ENCODE data around the gene TMEM186. TPM values are rescaled to one million over a fixed set of nuclear protein-coding genes. Genes with fewer than 3 reads are reported as not detected.
"Not testable (repeated sequence)": the region's sequence is repeated elsewhere in the genome, so short reads cannot be mapped to it uniquely, and the experiment has no call there.

Gene TMEM186, protein sequence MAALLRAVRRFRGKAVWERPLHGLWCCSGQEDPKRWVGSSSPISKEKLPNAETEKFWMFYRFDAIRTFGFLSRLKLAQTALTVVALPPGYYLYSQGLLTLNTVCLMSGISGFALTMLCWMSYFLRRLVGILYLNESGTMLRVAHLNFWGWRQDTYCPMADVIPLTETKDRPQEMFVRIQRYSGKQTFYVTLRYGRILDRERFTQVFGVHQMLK
- total RNA-seq, result 11.1 and 11.8 TPM in 2 replicates
- long read RNA-seq, transcript TMEM186-201 (2 exons, 1,448 nt), result major isoform, 13 of 18 reads
- long read RNA-seq, partial matches to known transcripts, result 0 of 18 reads
- long read RNA-seq, other reads (novel, unspliced or antisense), result 5 of 18 reads

DNA sequence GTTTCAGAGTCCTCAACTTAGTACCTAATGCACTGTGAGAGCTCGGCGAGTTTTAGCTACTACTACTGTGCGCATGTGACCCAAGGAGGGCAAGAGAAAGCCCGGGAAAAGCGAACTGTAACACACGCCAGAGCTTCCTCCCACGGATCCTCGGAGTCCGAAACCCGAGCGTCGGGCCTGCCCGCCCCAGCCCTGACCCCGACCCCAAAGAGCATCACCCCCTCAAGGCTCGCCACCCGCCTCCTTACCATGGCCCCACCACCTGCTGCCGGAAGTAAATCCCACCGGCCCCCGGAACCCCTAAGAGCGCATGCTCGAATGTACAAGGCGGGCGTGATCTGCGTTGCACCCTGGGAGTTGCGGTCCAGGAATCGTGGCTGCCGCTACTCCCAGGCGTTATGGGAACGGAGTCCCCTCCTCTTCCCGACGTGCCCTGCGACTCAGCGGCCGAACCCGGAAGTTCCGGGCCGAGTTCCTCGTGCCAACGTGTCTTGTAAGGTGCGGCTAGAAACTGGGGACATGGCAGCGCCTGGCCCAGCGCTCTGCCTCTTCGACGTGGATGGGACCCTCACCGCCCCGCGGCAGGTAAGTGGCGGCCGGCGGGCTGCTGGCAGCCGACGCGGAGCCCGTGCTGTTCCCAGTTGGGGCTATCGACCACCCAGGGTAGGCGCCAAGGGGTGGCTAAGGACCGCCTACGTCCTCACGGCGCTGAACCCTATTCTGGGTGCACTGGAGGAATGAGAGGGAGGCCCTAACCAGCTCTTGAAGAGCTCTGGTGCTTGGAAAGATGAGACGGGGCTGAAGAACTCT lies at the start of gene TMEM186, which contains the start of gene PMM2:
Gene TMEM186 (minus strand): TSS at position 276 of the 810 bp plus-strand sequence. CDS start 25 bp downstream, at position 251.
Gene PMM2 (plus strand): TSS at position 476 of the 810 bp plus-strand sequence. CDS start 44 bp downstream, at position 520.
- H3K27ac Mint-ChIP-seq (ENCODE audit: unreplicated experiment), result peak within 1 kb of the TSS; percentile 95
- H3K4me1 Mint-ChIP-seq, result peaks cover 38% of the 10 kb centered on the region
- peak within 1 kb of the TSS; percentile 98 for H3K4me3 Mint-ChIP-seq
- H3K36me3 Mint-ChIP-seq (ENCODE audit: low read depth), result no peaks in the 10 kb centered on the region
- no peaks in the 10 kb centered on the region for H3K27me3 Mint-ChIP-seq (ENCODE audit: low read depth)
- TF ChIP-seq, protein P1, sequence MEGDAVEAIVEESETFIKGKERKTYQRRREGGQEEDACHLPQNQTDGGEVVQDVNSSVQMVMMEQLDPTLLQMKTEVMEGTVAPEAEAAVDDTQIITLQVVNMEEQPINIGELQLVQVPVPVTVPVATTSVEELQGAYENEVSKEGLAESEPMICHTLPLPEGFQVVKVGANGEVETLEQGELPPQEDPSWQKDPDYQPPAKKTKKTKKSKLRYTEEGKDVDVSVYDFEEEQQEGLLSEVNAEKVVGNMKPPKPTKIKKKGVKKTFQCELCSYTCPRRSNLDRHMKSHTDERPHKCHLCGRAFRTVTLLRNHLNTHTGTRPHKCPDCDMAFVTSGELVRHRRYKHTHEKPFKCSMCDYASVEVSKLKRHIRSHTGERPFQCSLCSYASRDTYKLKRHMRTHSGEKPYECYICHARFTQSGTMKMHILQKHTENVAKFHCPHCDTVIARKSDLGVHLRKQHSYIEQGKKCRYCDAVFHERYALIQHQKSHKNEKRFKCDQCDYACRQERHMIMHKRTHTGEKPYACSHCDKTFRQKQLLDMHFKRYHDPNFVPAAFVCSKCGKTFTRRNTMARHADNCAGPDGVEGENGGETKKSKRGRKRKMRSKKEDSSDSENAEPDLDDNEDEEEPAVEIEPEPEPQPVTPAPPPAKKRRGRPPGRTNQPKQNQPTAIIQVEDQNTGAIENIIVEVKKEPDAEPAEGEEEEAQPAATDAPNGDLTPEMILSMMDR (conservative IDR thresholded peaks at IDR 0.05), result peak; percentile 15
- no peaks in the 10 kb centered on the region for H3K9me3 Mint-ChIP-seq
- peak; percentile 86 for DNase-seq (ENCODE audit: low read depth, low spot score)

DNA sequence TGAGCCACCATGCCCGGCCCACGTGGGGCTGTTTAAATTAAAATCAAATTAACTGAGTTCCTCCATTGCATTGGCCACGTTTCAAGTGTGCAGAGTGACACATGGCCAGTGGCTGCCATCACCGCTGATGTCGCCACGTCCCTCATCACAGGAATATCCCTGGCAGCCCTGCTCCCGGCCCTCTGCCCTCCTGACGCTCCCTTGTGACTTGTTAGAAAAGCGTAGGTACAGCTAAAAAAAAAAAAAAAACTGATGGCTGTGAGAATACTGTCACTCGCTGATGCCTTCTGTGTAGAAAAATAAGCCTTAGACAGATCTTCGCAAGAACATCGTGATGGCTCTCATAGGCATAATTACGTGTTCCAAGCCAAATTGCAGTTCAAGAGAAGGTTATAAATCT lies 49.7 kb upstream of the TMEM186 start:
- TF ChIP-seq, protein P1 (conservative IDR thresholded peaks at IDR 0.05), result no peak
- Mint-ChIP-seq H3K4me1 (peaks cover 9% of the 10 kb centered on the region), H3K27ac (ENCODE audit: unreplicated experiment) (no peak overlapping the region), H3K9me3 (no peaks in the 10 kb centered on the region), H3K36me3 (ENCODE audit: low read depth) (peaks cover 18% of the 10 kb centered on the region), H3K4me3 (peak overlapping the region; percentile 23), H3K27me3 (ENCODE audit: low read depth) (peaks cover 2% of the 10 kb centered on the region)
- no peak for DNase-seq (ENCODE audit: low read depth, low spot score)

DNA sequence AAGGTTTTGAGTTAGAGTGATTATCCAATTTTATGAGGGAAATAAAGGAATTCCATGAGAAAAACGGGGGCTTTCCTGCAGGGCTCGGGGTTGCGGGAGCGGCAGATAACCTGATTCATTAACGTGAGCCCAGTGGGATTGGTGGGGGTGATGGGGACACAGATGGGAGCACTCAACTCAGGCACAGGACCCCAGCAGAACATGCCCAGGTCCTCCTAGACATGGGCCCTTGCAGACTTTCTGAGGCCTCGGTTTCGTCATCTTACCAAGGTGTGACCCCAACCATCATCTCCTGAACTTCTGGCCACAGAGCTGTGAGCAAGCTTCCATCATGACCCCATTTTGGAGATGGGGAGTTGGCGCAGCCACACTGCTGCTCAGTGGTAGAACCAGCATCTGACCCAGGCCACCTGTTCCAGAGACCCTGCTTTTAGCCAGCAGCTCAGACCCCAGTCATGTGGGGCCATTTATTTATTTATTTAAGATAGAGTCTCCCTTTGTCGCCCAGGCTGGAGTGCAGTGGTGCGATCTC lies 49.0 kb upstream of the TMEM186 start:
- Mint-ChIP-seq H3K4me3 (peak overlapping the region; percentile 57), H3K27me3 (ENCODE audit: low read depth) (peaks cover 2% of the 10 kb centered on the region), H3K9me3 (no peaks in the 10 kb centered on the region), H3K4me1 (peaks cover 9% of the 10 kb centered on the region), H3K36me3 (ENCODE audit: low read depth) (peaks cover 18% of the 10 kb centered on the region), H3K27ac (ENCODE audit: unreplicated experiment) (no peak overlapping the region)
- no peak for DNase-seq (ENCODE audit: low read depth, low spot score)
- TF ChIP-seq, protein P1 (conservative IDR thresholded peaks at IDR 0.05), result no peak

DNA sequence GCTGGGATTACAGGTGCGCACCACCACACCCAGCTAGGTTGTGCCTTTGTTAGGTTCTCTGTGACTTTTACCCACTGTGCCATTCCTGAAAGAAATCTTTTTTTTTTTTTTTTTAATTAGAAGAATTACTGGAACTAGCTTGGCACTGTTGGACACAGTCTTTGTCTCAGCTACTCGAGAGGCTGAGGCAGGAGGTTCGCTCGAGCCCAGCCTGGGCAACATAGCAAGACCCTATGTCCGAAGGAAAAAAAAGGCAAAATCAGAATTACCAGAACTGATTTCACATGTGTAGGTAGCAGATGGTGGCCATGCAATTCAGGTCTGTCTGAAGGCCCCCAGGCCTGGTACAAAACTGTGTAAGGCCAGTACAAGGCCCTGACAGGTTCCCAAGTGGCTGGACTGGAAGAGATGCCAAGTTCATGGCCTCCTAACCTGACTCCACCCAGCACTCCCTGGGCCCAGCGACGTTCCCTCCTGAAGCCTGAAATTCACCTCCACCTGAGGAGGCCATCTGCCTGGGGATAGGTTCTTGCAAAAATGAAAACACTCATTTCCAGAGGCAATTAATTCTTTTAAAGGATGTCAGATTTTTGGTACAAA lies 48.4 kb upstream of the TMEM186 start:
- Mint-ChIP-seq H3K4me1 (peaks cover 9% of the 10 kb centered on the region), H3K4me3 (no peak overlapping the region), H3K9me3 (no peaks in the 10 kb centered on the region), H3K27ac (ENCODE audit: unreplicated experiment) (no peak overlapping the region), H3K27me3 (ENCODE audit: low read depth) (peaks cover 2% of the 10 kb centered on the region), H3K36me3 (ENCODE audit: low read depth) (peaks cover 17% of the 10 kb centered on the region)
- no peak for DNase-seq (ENCODE audit: low read depth, low spot score)
- TF ChIP-seq, protein P1 (conservative IDR thresholded peaks at IDR 0.05), result no peak

DNA sequence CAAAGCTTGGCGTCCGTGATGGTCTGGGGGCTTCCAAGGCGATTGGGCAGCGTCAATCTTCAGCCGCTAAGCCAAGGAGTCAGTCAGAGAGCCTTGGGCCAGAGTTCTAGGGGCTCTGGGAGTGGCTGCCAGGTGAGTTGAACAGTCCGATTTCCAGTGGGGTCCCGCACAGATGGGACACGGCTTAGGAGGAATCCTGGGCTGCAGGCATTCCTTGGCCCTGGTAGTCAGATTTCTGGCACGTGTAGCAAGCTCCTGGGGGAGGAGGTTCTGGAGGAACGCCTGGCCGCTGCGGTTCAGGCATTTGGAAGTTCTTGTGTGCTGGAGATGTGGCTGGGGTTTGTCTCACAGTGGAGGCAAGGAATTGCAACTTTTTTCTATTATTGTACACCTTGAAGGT lies 45.9 kb upstream of the TMEM186 start:
- H3K9me3 Mint-ChIP-seq; H3K27ac Mint-ChIP-seq (ENCODE audit: unreplicated experiment); DNase-seq (ENCODE audit: low read depth, low spot score); H3K27me3 Mint-ChIP-seq (ENCODE audit: low read depth); H3K4me1 Mint-ChIP-seq; H3K4me3 Mint-ChIP-seq: not testable (repeated sequence)
- H3K36me3 Mint-ChIP-seq (ENCODE audit: low read depth), result peaks cover 14% of the 10 kb centered on the region

DNA sequence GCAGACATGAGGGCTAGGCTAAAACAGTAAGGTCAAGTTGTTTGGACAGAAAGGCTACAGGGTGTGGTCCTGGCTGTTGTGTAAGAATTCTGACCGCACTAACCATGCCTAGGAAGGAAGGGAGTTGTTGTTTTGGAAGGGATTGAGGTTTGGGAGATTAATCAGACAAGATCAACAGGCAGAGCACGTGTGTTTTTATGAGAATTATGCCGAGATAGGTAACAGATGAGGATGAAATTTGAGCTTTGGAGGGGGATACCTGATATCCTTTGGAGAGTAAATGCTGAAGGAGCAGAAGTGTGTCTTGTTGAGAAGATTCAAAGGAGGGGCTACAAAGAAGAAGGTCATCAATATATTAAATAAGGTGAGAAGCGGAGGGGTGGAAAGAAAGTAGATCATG lies 44.6 kb upstream of the TMEM186 start:
- not testable (repeated sequence) for H3K27me3 Mint-ChIP-seq (ENCODE audit: low read depth); H3K27ac Mint-ChIP-seq (ENCODE audit: unreplicated experiment); H3K4me1 Mint-ChIP-seq; H3K4me3 Mint-ChIP-seq; H3K9me3 Mint-ChIP-seq; DNase-seq (ENCODE audit: low read depth, low spot score)
- H3K36me3 Mint-ChIP-seq (ENCODE audit: low read depth), result peaks cover 14% of the 10 kb centered on the region

DNA sequence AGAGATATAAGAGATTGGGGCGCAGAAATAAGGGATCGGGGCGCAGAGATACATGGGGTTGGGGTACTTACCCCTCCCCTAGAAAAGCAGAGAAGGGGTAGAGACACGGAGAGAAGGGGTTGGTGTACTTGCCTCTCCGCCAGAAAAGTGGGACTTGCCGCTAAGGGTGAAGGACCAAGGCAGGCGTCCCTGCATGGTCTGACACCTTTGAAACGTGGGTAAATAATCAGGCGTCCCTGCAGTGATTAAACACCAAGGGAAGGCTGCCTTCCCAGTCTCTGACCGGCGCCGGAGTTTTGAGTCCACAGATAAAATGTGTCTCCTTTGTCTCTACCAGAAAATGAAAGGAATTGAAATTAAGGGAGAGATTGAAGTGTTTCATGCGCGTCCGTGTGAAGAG lies 40.2 kb upstream of the TMEM186 start:
- H3K27me3 Mint-ChIP-seq (ENCODE audit: low read depth); H3K9me3 Mint-ChIP-seq; H3K4me1 Mint-ChIP-seq; H3K36me3 Mint-ChIP-seq (ENCODE audit: low read depth); H3K27ac Mint-ChIP-seq (ENCODE audit: unreplicated experiment); DNase-seq (ENCODE audit: low read depth, low spot score); H3K4me3 Mint-ChIP-seq: not testable (repeated sequence)

DNA sequence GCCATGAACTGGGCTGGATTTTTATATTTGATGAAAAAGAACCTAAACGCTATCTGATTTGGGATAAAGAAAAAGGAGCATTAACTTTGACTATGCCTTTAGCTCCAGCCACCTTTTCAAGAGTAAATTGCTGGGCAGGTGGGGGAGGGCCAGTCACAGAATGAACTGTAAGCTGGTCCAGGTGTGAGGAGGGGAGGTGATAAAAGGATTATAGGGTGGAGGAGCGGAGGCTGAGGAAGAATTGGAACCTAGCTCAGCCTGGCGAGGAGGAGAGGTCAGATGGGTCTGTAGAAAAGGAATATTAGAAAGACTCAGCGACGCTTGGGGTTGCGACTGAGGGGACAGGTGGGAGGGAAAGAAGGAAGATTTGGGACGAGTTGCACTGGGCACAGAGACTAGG lies 39.4 kb upstream of the TMEM186 start:
- not testable (repeated sequence) for DNase-seq (ENCODE audit: low read depth, low spot score); H3K9me3 Mint-ChIP-seq; H3K27me3 Mint-ChIP-seq (ENCODE audit: low read depth); H3K27ac Mint-ChIP-seq (ENCODE audit: unreplicated experiment); H3K4me3 Mint-ChIP-seq; H3K36me3 Mint-ChIP-seq (ENCODE audit: low read depth)
- peaks cover 14% of the 10 kb centered on the region for H3K4me1 Mint-ChIP-seq

Measured in neural crest cell (in vitro differentiated cells).